Panc1 (cell line): ENCODE results near the gene TMEM184A. TPM values are rescaled to one million over a fixed set of nuclear protein-coding genes. Genes with fewer than 3 reads are reported as not detected.

ENCODE experiments used
- ATAC-seq: fragments of 200-7000 bp; cut with Tn5 transposase; 2 replicates; pipeline ENCODE4 v1.9.1; 2020; ENCODE audit warnings: mild to moderate bottlenecking, moderate library complexity
- BruUV-seq: library from RNA; stranded (reverse); fragments of 400-500 nt; replicated peaks from 2 replicates; lab custom pipeline; 2021; lab: Mats Ljungman, UMichigan
- CTCF ChIA-PET: fragments of 300-600 bp; sonication (Branson Sonifier 250); formaldehyde crosslinking; loops from one replicate; lab custom pipeline; 2022; ENCODE audit warnings: antibody characterized with exemption; lab: Charles Lee
- POLR2A ChIA-PET: fragments of 300-600 bp; sonication (Branson Sonifier 250); formaldehyde crosslinking; loops from one replicate; lab custom pipeline; 2022; ENCODE audit warnings: antibody characterized with exemption; lab: Charles Lee
- DNase-seq: peaks from one replicate; pipeline ENCODE4 v3.0.0-alpha.2; 2010; ENCODE audit warnings: low read depth, low spot score
- H3K27ac ChIP-seq: 2 replicates; pipeline ENCODE4 v1.5.1; 2011; ENCODE audit warnings: mild to moderate bottlenecking, low read length, inconsistent platforms
- H3K27me3 ChIP-seq: fragments of 200-500 bp; sonication (Bioruptor generic); 2 replicates; pipeline ENCODE4 v1.6.0; 2014; ENCODE audit warnings: low read length, inconsistent platforms; ENCODE audit not compliant: control insufficient read depth, insufficient read depth
- H3K36me3 ChIP-seq: fragments of 200-500 bp; sonication (Bioruptor generic); 2 replicates; pipeline ENCODE4 v1.5.1; 2014; ENCODE audit warnings: inconsistent platforms, mild to moderate bottlenecking, low read length, moderate library complexity; ENCODE audit not compliant: control insufficient read depth, insufficient read depth
- H3K4me1 ChIP-seq: 2 replicates; pipeline ENCODE4 v1.5.1; 2011; ENCODE audit warnings: inconsistent platforms, mild to moderate bottlenecking, low read length, moderate library complexity; ENCODE audit not compliant: control insufficient read depth, insufficient read depth
- H3K4me3 ChIP-seq, 2 experiments: 2 replicates each; pipeline ENCODE4 v1.5.1; 2011 to 2012; ENCODE audit warnings: low read depth in 2 of 2, low read length in 2 of 2, mild to moderate bottlenecking in 2 of 2, inconsistent platforms in 1 of 2, moderate library complexity in 1 of 2
- H3K9me3 ChIP-seq: fragments of 200-500 bp; sonication (Bioruptor generic); 2 replicates; pipeline ENCODE4 v1.5.1; 2014; ENCODE audit warnings: low read depth, mild to moderate bottlenecking, inconsistent platforms, low read length, moderate library complexity; ENCODE audit not compliant: control insufficient read depth, insufficient read depth
- CTCF ChIP-seq: fragments of 450-650 bp; IDR thresholded peaks from 2 replicates; pipeline ENCODE4 v1.5.1; 2017; ENCODE audit warnings: mild to moderate bottlenecking
- POLR2AphosphoS5 ChIP-seq: IDR thresholded peaks from 2 replicates; pipeline ENCODE4 v1.6.1; 2012; ENCODE audit warnings: mild to moderate bottlenecking, low read depth, low read length, moderate library complexity
- SIN3A ChIP-seq: IDR thresholded peaks from 2 replicates; pipeline ENCODE4 v1.6.1; 2012; ENCODE audit warnings: low read depth, mild to moderate bottlenecking, low read length, moderate library complexity, borderline replicate concordance; ENCODE audit not compliant: insufficient read depth
- TCF7L2 ChIP-seq: IDR thresholded peaks from 2 replicates; pipeline ENCODE4 v1.6.1; 2011; ENCODE audit warnings: mild to moderate bottlenecking, low read depth, low read length, inconsistent platforms
- in situ Hi-C: cut with HindIII; loops from 2 replicates; pipeline ENCODE4 v1.10.0; 2016; ENCODE audit warnings: low sequenced_read_pairs, low pct_unique_long_range_greater_than_20kb
- intact Hi-C: fragments of 100-400 bp; cut with micrococcal nuclease; formaldehyde crosslinking; loops from one replicate; pipeline ENCODE4 v1.10.0; 2022; ENCODE audit not compliant: unreplicated experiment
- total RNA-seq: library from RNA; stranded (reverse); gene quantifications from one replicate; pipeline ENCODE4 v1.2.1, GENCODE V29; 2021; ENCODE audit not compliant: unreplicated experiment
- TF ChIP-seq, protein P1 (sequence below), 2 experiments: IDR thresholded peaks; 2 replicates each; pipeline ENCODE4 v1.6.1; 2011 to 2012; ENCODE audit warnings: low read depth in 2 of 2, control low read depth in 1 of 2, low read length in 1 of 2, mild to moderate bottlenecking in 1 of 2, moderate library complexity in 1 of 2; ENCODE audit not compliant: insufficient read depth in 1 of 2

Gene TMEM184A
- total RNA-seq, 1 experiment from 2014 or later = 9.2 TPM

GRCh38 chr7:1590476-1590875 lies 34.5 kb upstream of the TMEM184A start:
- no TSS peak for BruUV-seq
- intact Hi-C loops (no loop called here), in situ Hi-C loops (no loop called here)
- H3K9me3 ChIP-seq = 0 out of 2 replicates have a peak, but pooled peaks cover 6% of the 10 kb centered on the region
- H3K4me1 ChIP-seq = peaks cover 9% of the 10 kb centered on the region; the same call in 1 of the 2 replicates
- CTCF ChIA-PET = no interaction called here
- TF ChIP-seq CTCF = no peak
- TF ChIP-seq POLR2AphosphoS5 = no peak
- TF ChIP-seq, protein P1, sequence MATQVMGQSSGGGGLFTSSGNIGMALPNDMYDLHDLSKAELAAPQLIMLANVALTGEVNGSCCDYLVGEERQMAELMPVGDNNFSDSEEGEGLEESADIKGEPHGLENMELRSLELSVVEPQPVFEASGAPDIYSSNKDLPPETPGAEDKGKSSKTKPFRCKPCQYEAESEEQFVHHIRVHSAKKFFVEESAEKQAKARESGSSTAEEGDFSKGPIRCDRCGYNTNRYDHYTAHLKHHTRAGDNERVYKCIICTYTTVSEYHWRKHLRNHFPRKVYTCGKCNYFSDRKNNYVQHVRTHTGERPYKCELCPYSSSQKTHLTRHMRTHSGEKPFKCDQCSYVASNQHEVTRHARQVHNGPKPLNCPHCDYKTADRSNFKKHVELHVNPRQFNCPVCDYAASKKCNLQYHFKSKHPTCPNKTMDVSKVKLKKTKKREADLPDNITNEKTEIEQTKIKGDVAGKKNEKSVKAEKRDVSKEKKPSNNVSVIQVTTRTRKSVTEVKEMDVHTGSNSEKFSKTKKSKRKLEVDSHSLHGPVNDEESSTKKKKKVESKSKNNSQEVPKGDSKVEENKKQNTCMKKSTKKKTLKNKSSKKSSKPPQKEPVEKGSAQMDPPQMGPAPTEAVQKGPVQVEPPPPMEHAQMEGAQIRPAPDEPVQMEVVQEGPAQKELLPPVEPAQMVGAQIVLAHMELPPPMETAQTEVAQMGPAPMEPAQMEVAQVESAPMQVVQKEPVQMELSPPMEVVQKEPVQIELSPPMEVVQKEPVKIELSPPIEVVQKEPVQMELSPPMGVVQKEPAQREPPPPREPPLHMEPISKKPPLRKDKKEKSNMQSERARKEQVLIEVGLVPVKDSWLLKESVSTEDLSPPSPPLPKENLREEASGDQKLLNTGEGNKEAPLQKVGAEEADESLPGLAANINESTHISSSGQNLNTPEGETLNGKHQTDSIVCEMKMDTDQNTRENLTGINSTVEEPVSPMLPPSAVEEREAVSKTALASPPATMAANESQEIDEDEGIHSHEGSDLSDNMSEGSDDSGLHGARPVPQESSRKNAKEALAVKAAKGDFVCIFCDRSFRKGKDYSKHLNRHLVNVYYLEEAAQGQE (IDR thresholded peaks at IDR 0.05; ENCODE audit: insufficient read depth in 1 of 2, low read depth in 2 of 2, low read length in 1 of 2) = no peak
- TF ChIP-seq SIN3A = no peak
- no peak for TF ChIP-seq TCF7L2
- H3K27ac ChIP-seq = no peak overlapping the region
- DNase-seq = no peak
- H3K36me3 ChIP-seq = no peaks in the 10 kb centered on the region
- ATAC-seq = no peak
- H3K4me3 ChIP-seq = no peak overlapping the region
- peaks cover 12% of the 10 kb centered on the region; the same call in 1 of the 2 replicates for H3K27me3 ChIP-seq
- POLR2A ChIA-PET = no interaction called here

DNA sequence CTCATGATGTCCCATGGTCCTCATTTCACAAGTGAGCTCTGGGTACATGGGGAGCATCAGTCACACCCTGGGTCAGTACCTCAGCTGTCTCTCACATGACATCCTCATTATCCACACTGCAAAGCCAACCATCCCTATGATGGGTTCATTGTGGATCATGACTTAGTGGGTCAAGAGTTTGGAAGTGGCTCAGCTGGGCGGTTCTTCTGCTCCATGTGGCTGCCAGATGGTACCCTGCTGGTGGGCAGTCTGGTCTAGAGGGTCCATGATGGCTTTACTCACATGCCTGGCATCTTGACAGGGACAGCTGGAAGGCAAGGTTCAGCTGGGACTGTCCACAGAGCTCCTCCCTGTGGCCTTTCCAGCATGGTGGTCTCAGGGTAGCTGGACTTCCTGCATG lies 33.0 kb upstream of the TMEM184A start:
- H3K4me1 ChIP-seq = peaks cover 9% of the 10 kb centered on the region; the same call in 1 of the 2 replicates
- no peak for ATAC-seq
- 0 out of 2 replicates have a peak, but pooled peaks cover 6% of the 10 kb centered on the region for H3K9me3 ChIP-seq
- in situ Hi-C loops = no loop called here
- intact Hi-C loops = loop anchor here (10.0 kb wide), 1 partner anchor 166 kb away; no protein-coding TSS in a partner anchor
- DNase-seq = no peak
- peaks cover 12% of the 10 kb centered on the region; the same call in 1 of the 2 replicates for H3K27me3 ChIP-seq
- H3K27ac ChIP-seq = no peak overlapping the region
- H3K4me3 ChIP-seq = no peak overlapping the region
- TF ChIP-seq SIN3A (no peak), TCF7L2 (no peak), POLR2AphosphoS5 (no peak), CTCF (no peak)
- TF ChIP-seq, protein P1 (IDR thresholded peaks at IDR 0.05; ENCODE audit: insufficient read depth in 1 of 2, low read depth in 2 of 2, low read length in 1 of 2) = no peak
- no TSS peak for BruUV-seq
- POLR2A ChIA-PET = no interaction called here
- H3K36me3 ChIP-seq = no peaks in the 10 kb centered on the region
- CTCF ChIA-PET = no interaction called here
